ENCODE results near the gene GMPPA.

GRCh38 chr2:219488149-219488843 lies 10.4 kb upstream of the GMPPA start:
- no peak for TF ChIP-seq CTCF (IDR thresholded peaks at IDR 0.05)
- no peak for TF ChIP-seq POLR2A (IDR thresholded peaks at IDR 0.05; ENCODE audit: low read length)
- no peak for TF ChIP-seq RFX5 (IDR thresholded peaks at IDR 0.05)
- no peak for TF ChIP-seq CHD2 (IDR thresholded peaks at IDR 0.05; ENCODE audit: low read length, partially characterized antibody)
- no peak for TF ChIP-seq ELK1 (IDR thresholded peaks at IDR 0.05; ENCODE audit: low read depth, low read length)
- TF ChIP-seq HDAC2 (IDR thresholded peaks at IDR 0.05): no peak
- no peak for TF ChIP-seq MYC (IDR thresholded peaks at IDR 0.05; ENCODE audit: borderline replicate concordance, low read length)
- no peak for TF ChIP-seq MAX (IDR thresholded peaks at IDR 0.05)
- no peak for TF ChIP-seq KDM5A (IDR thresholded peaks at IDR 0.05)
- TF ChIP-seq NPAS2 (CRISPR knock-in tag; IDR thresholded peaks at IDR 0.05; ENCODE audit: borderline replicate concordance): no peak
- no peak for TF ChIP-seq RAD21 (conservative IDR thresholded peaks at IDR 0.05 in 1 of 2, IDR thresholded peaks at IDR 0.05 in 1 of 2)
- no peak for TF ChIP-seq HOXB13 (CRISPR knock-in tag; IDR thresholded peaks at IDR 0.05; ENCODE audit: low read depth)
- no peak for TF ChIP-seq ESRRA (IDR thresholded peaks at IDR 0.05; ENCODE audit: borderline replicate concordance, low read length)
- TF ChIP-seq NR3C1 (IDR thresholded peaks at IDR 0.05): no peak

Data from A549 (cell line).